A673 (cell line): ENCODE measurements around the gene ALG5.

Source experiments
- CTCF ChIP-seq: fragments of 300-800, 200-600 bp; sonication (generic); conservative IDR thresholded peaks from 2 replicates; pipeline ENCODE4 v1.5.1; 2017; ENCODE audit warnings: low read depth, mild to moderate bottlenecking, antibody characterized with exemption, low read length, moderate library complexity, mixed read lengths
- EZH2 ChIP-seq: fragments of 200-600 bp; sonication (generic); IDR thresholded peaks from 2 replicates; pipeline ENCODE4 v1.6.1; 2017; ENCODE audit warnings: borderline replicate concordance, low read depth, mild to moderate bottlenecking, mixed read lengths, antibody characterized with exemption, low read length; ENCODE audit not compliant: poor library complexity, severe bottlenecking

GRCh38 chr13:37046062-37046461 is 46.9 kb upstream of the ALG5 start:
- TF ChIP-seq CTCF (no peak), EZH2 (no peak)
